Uterus (tissue), 2 donors: Measurements from ENCODE around the gene COL19A1.

ENCODE experiments used
- POLR2A ChIP-seq, 2 donors: fragments of 450-650 bp; IDR thresholded peaks; one replicate each; pipeline ENCODE4 v1.6.1; 2016; ENCODE audit warnings: antibody characterized with exemption in 2 of 2, mild to moderate bottlenecking in 1 of 2, moderate library complexity in 1 of 2
- TF ChIP-seq, protein P1 (sequence below), 4 experiments: fragments of 200-600 bp in 2 of 4; fragments of 450-650 bp in 2 of 4; sonication (generic) in 2 of 4; IDR thresholded peaks; one replicate each; pipeline ENCODE4 v1.5.1; 2016 to 2019; ENCODE audit warnings: antibody characterized with exemption in 4 of 4, mild to moderate bottlenecking in 2 of 4, moderate library complexity in 1 of 4

GRCh38 chr6:69843189-69843588 lies 23.2 kb upstream of the COL19A1 start:
- TF ChIP-seq, protein P1, sequence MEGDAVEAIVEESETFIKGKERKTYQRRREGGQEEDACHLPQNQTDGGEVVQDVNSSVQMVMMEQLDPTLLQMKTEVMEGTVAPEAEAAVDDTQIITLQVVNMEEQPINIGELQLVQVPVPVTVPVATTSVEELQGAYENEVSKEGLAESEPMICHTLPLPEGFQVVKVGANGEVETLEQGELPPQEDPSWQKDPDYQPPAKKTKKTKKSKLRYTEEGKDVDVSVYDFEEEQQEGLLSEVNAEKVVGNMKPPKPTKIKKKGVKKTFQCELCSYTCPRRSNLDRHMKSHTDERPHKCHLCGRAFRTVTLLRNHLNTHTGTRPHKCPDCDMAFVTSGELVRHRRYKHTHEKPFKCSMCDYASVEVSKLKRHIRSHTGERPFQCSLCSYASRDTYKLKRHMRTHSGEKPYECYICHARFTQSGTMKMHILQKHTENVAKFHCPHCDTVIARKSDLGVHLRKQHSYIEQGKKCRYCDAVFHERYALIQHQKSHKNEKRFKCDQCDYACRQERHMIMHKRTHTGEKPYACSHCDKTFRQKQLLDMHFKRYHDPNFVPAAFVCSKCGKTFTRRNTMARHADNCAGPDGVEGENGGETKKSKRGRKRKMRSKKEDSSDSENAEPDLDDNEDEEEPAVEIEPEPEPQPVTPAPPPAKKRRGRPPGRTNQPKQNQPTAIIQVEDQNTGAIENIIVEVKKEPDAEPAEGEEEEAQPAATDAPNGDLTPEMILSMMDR (IDR thresholded peaks at IDR 0.05): no peak
- TF ChIP-seq POLR2A (IDR thresholded peaks at IDR 0.05): no peak
